Lung (tissue), 12 donors: ENCODE results near the gene PFDN1. TPM values are rescaled to one million over a fixed set of nuclear protein-coding genes. Genes with fewer than 3 reads are reported as not detected.

Experiments used
- ATAC-seq: fragments of 200-7000 bp; cut with Tn5 transposase; one replicate; pipeline ENCODE4 v1.9.1; 2020; ENCODE audit warnings: moderate number of reproducible peaks; ENCODE audit not compliant: insufficient read depth, low FRiP score
- DNase-seq, 3 donors: peaks; one replicate each; pipeline ENCODE4 v3.0.0-alpha.2; 2013 to 2017
- H3K27ac ChIP-seq, 2 donors: one replicate each; pipeline ENCODE4 v1.5.1; 2013; ENCODE audit warnings: mild to moderate bottlenecking in 2 of 2, moderate library complexity in 2 of 2, control low read depth in 1 of 2, inconsistent platforms in 1 of 2, low read depth in 1 of 2, low read length in 1 of 2
- H3K27me3 ChIP-seq, 3 donors: one replicate each; pipeline ENCODE4 v1.5.1; 2013; ENCODE audit warnings: low read length in 2 of 3; ENCODE audit not compliant: control insufficient read depth in 3 of 3, insufficient read depth in 3 of 3
- H3K36me3 ChIP-seq, 4 donors: one replicate each; pipeline ENCODE4 v1.5.1; 2013; ENCODE audit warnings: low read length in 4 of 4, mild to moderate bottlenecking in 1 of 4, moderate library complexity in 1 of 4; ENCODE audit not compliant: control insufficient read depth in 4 of 4, insufficient read depth in 4 of 4
- H3K4me1 ChIP-seq, 5 donors: one replicate each; pipeline ENCODE4 v1.5.1; 2013; ENCODE audit warnings: low read length in 5 of 5, mild to moderate bottlenecking in 2 of 5, moderate library complexity in 1 of 5; ENCODE audit not compliant: control insufficient read depth in 5 of 5, insufficient read depth in 5 of 5
- H3K4me3 ChIP-seq: one replicate; pipeline ENCODE4 v1.5.1; 2013; ENCODE audit warnings: mild to moderate bottlenecking, control low read depth, moderate library complexity
- H3K9ac ChIP-seq, 2 donors: one replicate each; pipeline ENCODE4 v1.5.1; 2013; ENCODE audit warnings: low read length in 2 of 2, control low read depth in 1 of 2; ENCODE audit not compliant: insufficient read depth in 1 of 2
- H3K9me3 ChIP-seq, 4 donors: one replicate each; pipeline ENCODE4 v1.5.1; 2013; ENCODE audit warnings: low read length in 3 of 4, mild to moderate bottlenecking in 1 of 4, moderate library complexity in 1 of 4; ENCODE audit not compliant: control insufficient read depth in 4 of 4, insufficient read depth in 3 of 4
- WGBS, 2 donors: extraction: QIAGEN DNeasy Blood & Tissue Kit; methylation state at CpG; one replicate each; pipeline ENCODE4 v1.1.7; 2013; 5-methylcytosine and 5-hydroxymethylcytosine counted together
- polyA plus RNA-seq, 2 donors: library from polyadenylated mRNA; stranded (reverse); fragments of 200-250 nt; gene quantifications; one replicate each; pipeline ENCODE4 v1.2.1, GENCODE V29; 2013
- total RNA-seq, 2 donors: library from RNA; depleted of rRNA in 1 of 2; stranded (reverse); fragments of >200 nt in 1 of 2; gene quantifications; one replicate each; pipeline ENCODE4 v1.2.1, GENCODE V29; 2014 to 2021
- TF ChIP-seq, protein P1 (sequence below): IDR thresholded peaks from 2 replicates; pipeline ENCODE4 v1.5.1; 2012; ENCODE audit warnings: mild to moderate bottlenecking; ENCODE audit errors: control extremely low read depth, extremely low read depth
- donor health status: control.
- donor health status: control.
- donor health status: Bipolar disorder and iron deficiency.
- donor health status: healthy.
- donor health status: DM: yes; HTN: yes; CAD: no.

Gene PFDN1
- total and polyA plus RNA-seq, 4 donors: 42.0 to 108 (median 51.6) TPM

DNA sequence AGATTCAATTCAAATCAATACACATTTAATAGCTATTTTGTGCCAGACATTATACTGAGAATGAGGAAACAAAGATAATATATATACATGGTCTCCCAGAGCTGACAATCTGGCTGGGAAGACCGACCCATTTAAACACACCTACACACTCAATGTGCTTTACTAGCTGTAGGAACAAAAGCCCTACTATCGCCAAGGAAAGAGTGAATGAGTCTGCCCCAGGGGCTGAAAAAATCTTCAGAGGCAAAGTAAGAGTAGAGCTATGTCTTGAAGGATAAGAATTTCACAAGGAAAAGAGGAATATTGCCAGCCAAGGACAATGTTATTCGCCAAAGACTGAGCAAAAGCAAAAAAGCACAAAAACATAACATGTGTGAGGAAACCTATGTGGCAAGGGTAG is 6.6 kb downstream of the PFDN1 start:
- Histone ChIP-seq H3K4me1 (peaks cover 0 to 23% (median 5%) of the 10 kb centered on the region in 5 donors), H3K36me3 (peaks cover 0 to 9% (median 3%) of the 10 kb centered on the region in 4 donors), H3K4me3 (no peak overlapping the region), H3K9ac (no peak overlapping the region), H3K27me3 (no peaks in the 10 kb centered on the region), H3K9me3 (no peaks in the 10 kb centered on the region), H3K27ac (peak overlapping the region in 1 of 2 donors; percentile 66)
- no peak for DNase-seq
- no peak for ATAC-seq
- TF ChIP-seq, protein P1, sequence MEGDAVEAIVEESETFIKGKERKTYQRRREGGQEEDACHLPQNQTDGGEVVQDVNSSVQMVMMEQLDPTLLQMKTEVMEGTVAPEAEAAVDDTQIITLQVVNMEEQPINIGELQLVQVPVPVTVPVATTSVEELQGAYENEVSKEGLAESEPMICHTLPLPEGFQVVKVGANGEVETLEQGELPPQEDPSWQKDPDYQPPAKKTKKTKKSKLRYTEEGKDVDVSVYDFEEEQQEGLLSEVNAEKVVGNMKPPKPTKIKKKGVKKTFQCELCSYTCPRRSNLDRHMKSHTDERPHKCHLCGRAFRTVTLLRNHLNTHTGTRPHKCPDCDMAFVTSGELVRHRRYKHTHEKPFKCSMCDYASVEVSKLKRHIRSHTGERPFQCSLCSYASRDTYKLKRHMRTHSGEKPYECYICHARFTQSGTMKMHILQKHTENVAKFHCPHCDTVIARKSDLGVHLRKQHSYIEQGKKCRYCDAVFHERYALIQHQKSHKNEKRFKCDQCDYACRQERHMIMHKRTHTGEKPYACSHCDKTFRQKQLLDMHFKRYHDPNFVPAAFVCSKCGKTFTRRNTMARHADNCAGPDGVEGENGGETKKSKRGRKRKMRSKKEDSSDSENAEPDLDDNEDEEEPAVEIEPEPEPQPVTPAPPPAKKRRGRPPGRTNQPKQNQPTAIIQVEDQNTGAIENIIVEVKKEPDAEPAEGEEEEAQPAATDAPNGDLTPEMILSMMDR: no peak
- WGBS, 2 donors: 93 to 97% methylated on average over 3 of the region's 3 CpGs

DNA sequence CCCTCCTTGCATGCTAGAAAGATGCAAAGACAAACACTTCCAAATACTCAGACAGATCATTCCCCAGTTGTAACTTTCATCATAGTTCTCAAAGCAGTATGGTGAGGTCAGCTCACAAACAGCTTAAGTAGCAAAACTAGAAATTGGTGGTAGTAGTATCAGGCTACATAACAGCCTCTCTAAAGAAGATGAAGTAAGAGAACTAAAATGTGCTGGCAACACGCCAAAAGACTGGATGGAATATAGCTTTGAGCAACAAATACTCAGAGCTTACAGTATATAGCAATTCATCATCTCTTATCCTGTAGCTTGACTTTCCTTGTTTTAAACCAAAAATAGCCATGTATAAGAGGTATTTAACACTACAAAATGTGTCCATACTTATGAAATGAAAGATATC is 7.5 kb downstream of the PFDN1 start:
- Histone ChIP-seq H3K36me3 (peaks cover 0 to 9% (median 3%) of the 10 kb centered on the region in 4 donors), H3K9me3 (no peaks in the 10 kb centered on the region), H3K9ac (no peak overlapping the region), H3K27ac (no peak overlapping the region), H3K4me1 (peaks cover 0 to 24% (median 5%) of the 10 kb centered on the region in 5 donors), H3K4me3 (no peak overlapping the region), H3K27me3 (no peaks in the 10 kb centered on the region)
- ATAC-seq (no peak), DNase-seq (peak; percentile 73 to 93 (median 91))
- TF ChIP-seq, protein P1: no peak
- WGBS, 2 donors: 15 to 44% methylated on average over 1 of the region's 1 CpG

DNA sequence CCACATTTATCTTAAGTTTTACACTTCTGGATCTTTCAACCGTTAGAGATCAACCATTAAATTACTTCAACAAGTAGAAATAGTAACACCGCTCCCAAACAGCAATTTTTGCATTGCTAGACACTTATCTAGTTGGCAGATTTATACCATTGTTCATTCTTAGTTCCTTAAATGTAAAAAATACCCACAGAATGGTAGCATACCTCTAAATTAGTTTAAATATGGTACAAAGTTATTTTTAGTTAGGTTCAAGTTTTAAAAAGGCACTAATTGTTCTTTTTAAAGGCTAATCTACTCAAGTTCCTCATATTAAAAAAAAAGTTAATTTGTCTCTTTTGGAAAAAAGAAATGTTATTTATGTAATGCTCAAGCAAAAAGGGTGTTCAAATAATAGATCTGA is 8.1 kb downstream of the PFDN1 start:
- H3K9me3 ChIP-seq: no peaks in the 10 kb centered on the region
- WGBS, 2 donors: 54 to 60% methylated on average over 2 of the region's 2 CpGs
- no peak overlapping the region for H3K9ac ChIP-seq
- no peak overlapping the region for H3K27ac ChIP-seq
- no peak for ATAC-seq
- H3K4me1 ChIP-seq: peaks cover 0 to 25% (median 5%) of the 10 kb centered on the region in 5 donors
- peaks cover 0 to 8% (median 1%) of the 10 kb centered on the region in 4 donors for H3K36me3 ChIP-seq
- no peaks in the 10 kb centered on the region for H3K27me3 ChIP-seq
- TF ChIP-seq, protein P1: no peak
- no peak overlapping the region for H3K4me3 ChIP-seq
- no peak for DNase-seq

DNA sequence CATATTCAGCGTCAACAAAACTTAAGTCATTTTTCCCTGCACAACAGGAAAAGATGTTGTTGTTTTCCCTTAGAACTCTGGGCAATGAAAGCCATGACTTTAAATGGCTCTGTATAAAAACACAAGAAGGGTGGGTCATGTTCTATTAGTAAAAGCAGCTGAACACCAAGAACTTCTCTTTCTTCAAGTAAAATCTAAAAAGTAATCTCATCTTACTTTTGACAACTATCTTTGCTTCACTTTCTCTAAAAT is 9.1 kb downstream of the PFDN1 start:
- H3K36me3 ChIP-seq: peaks cover 0 to 1% (median 0%) of the 10 kb centered on the region in 4 donors
- peak overlapping the region in 1 of 2 donors; percentile 83 for H3K27ac ChIP-seq
- H3K27me3 ChIP-seq: no peaks in the 10 kb centered on the region
- H3K4me3 ChIP-seq: no peak overlapping the region
- no peaks in the 10 kb centered on the region for H3K9me3 ChIP-seq
- TF ChIP-seq, protein P1: no peak
- DNase-seq (no peak), ATAC-seq (no peak)
- 63 to 76% methylated on average over 1 of the region's 1 CpG for WGBS, 2 donors
- H3K4me1 ChIP-seq: peaks cover 0 to 30% (median 5%) of the 10 kb centered on the region in 5 donors
- H3K9ac ChIP-seq: no peak overlapping the region
